ENCODE measurements around the gene CYTH4. TPM values are rescaled to one million over a fixed set of nuclear protein-coding genes. Genes with fewer than 3 reads are reported as not detected.

Gene CYTH4
- total RNA-seq, 2 experiments from 2014 or later: 16.3 to 16.4 TPM

DNA sequence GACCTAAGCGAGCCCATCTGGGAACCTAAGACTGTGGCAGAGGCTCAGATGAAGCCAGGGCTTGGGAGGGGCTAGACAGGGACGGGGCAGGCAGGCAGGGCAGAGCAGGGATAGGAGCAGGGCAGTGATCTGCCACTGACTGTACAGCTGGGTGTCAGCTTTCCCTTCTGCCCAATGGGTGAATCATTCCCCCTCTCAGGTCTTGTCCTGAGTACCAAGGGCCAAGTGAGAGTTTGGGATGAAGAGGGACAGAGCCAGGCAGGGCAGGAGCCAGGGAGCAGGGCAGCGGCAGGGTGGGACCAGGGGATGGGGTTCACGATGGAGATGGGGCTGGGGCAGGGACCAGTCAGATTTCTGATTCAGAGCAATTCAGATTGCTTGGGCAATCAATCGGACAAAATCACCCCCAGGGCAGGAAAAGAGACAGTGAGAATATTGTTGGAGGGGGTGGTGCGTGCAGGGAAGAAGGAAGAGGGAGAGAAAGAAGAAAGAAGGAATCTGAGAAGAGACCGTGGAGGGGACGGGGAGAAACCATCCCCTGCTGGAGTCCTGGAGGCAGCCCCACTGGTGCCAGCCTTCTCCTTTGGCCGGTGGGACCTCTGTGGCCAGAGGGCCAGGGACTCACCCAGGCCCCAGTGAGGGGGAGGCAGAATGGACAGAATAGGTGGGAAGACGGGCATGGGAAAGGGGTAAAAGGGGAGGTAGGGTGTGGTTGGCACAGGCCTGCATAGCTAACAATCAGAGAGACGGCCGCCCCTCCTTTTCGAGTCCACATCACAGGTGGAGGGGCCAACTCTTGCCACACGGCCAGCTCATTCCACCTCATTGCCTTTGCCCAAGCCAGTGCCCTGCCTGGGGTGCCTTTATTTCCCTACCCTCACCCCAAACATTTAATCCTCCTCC lies 47.2 kb downstream of the CYTH4 start:
- ChIA-PET CTCF (interaction anchor here (1.2 kb wide), 1 partner anchor 9 kb away, joined by 4 read pairs; no protein-coding TSS in a partner anchor), POLR2A (no interaction called here)

GRCh38 chr22:37330200-37331033 lies 48.1 kb downstream of the CYTH4 start:
- POLR2A ChIA-PET: no interaction called here
- CTCF ChIA-PET: interaction anchor here (1.0 to 1.2 kb wide), 2 partner anchors 10 to 236 kb away, joined by 4 to 5 read pairs; no protein-coding TSS in a partner anchor

DNA sequence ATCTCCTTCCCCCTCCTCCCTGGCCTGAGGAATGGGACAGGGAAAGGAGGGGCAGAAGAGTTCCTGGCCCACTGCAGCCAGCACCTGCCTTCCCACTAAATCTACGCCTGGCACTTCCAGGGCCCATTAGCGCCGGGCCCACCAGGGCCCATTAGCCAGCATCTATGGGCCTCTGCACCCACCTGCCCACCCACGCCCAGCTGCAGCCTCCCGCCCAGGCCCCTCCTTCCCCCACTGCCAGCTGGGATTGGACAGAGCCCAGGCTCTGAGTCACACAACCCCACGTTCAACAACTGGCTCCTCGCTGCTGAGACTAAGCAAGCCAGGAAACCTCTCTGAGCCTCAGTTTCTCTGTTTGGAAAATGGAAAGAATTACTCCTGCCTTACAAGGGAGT lies 48.7 kb downstream of the CYTH4 start:
- ChIA-PET CTCF (interaction anchor here (1.0 to 1.2 kb wide), 2 partner anchors 11 to 235 kb away, joined by 4 to 5 read pairs; no protein-coding TSS in a partner anchor), POLR2A (no interaction called here)

DNA sequence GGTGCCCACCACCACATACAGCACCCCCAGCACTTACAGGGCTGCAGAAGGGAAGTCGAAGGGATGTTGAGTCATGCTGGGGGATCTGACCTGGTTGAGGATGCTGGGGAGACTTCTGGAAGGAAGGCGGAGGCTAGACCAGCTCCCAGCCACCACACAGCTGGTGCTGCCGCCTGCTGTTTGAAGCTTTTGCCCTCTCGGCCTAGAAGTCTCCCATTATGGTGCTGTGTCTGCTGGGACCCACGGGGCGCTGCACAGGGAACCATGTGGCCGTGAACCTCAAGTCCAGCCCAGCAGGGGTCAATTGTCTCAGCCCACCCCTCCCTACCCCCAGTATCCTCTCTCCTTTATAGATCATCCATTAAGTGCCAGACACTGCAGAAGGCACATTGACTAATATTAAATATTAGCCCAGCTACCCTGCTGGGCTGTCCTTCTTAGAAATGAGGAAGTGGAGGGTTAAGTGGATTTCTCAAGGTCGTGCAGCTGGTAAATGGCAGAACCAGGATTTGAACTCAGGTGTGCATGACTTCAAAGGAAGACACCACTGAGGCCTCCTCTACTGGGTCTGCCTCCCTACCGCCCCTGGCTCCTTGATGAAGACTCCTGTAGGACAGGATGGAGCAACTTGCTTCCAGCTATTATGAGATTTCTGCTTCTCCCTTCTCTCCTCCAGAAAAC lies 49.7 kb downstream of the CYTH4 start:
- ChIA-PET POLR2A (no interaction called here), CTCF (interaction anchor here (0.9 to 1.1 kb wide), 3 partner anchors 96 to 233 kb away, joined by 3 to 4 read pairs (median 3); no protein-coding TSS in a partner anchor)

GRCh38 chr22:37333724-37334460 lies 51.6 kb downstream of the CYTH4 start:
- ChIA-PET CTCF (interaction anchor here (1.0 to 1.9 kb wide), 4 partner anchors 16 to 124 kb away, joined by 3 to 5 read pairs (median 4); no protein-coding TSS in a partner anchor), POLR2A (no interaction called here)

GRCh38 chr22:37334461-37334858 lies 52.2 kb downstream of the CYTH4 start:
- POLR2A ChIA-PET: no interaction called here
- CTCF ChIA-PET: interaction anchor here (1.0 to 1.9 kb wide), 4 partner anchors 16 to 124 kb away, joined by 3 to 5 read pairs (median 4); no protein-coding TSS in a partner anchor

GRCh38 chr22:37334859-37335805 lies 52.8 kb downstream of the CYTH4 start:
- CTCF ChIA-PET: interaction anchor here (1.0 to 1.9 kb wide), 4 partner anchors 17 to 123 kb away, joined by 3 to 5 read pairs (median 4); no protein-coding TSS in a partner anchor
- POLR2A ChIA-PET: no interaction called here

GRCh38 chr22:37335806-37336199 lies 53.5 kb downstream of the CYTH4 start:
- ChIA-PET POLR2A (no interaction called here), CTCF (interaction anchor here (1.1 to 1.5 kb wide), 2 partner anchors 18 to 122 kb away, joined by 3 read pairs; no protein-coding TSS in a partner anchor)

GRCh38 chr22:37336579-37336978 lies 54.3 kb downstream of the CYTH4 start:
- POLR2A ChIA-PET: no interaction called here
- CTCF ChIA-PET: interaction anchor here (1.5 kb wide), 1 partner anchor 121 kb away, joined by 3 read pairs; no protein-coding TSS in a partner anchor

DNA sequence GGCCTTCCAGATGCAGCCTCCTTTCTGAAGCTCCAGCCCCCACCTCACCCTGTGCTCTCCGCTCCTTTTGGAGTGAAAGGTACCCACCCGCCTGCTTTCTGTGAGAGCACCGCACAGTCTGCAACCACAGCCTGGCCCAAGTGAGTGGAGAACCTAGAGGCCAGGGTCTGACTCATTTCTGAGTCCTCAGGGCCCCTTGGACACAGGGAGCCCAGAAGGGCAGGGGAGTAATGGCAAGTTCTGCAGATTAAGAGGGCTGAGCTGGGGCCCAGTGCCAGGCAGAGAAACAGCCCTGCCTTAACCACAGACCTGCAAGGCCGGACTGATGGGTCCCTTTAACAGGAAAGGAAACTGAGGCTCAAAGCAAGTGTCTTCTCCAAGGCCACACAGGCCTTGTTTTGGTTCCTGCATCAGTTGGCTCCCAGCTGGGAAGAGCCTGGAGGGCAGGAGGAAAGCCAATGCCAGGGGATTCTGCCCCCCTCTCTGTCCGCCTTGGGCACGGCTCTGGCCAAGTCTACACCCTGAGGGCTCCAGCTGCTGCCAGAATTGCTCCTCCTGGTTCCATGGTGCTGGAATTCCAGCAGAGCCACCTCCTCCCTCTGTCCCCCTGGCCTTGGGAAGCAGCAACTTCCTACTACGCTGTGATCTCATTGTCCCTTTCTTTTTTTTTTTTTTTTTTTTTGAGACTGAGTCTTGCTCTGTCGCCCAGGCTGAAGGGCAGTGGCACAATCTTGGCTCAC lies 55.1 kb downstream of the CYTH4 start:
- ChIA-PET POLR2A (no interaction called here), CTCF (interaction anchor here (0.7 kb wide), 1 partner anchor 46 kb away, joined by 7 read pairs; no protein-coding TSS in a partner anchor)

- ChIA-PET POLR2A (no interaction called here), CTCF (no interaction called here)
Observed at GRCh38 chr22:37338539-37339246, 56.4 kb downstream of the CYTH4 start.

DNA sequence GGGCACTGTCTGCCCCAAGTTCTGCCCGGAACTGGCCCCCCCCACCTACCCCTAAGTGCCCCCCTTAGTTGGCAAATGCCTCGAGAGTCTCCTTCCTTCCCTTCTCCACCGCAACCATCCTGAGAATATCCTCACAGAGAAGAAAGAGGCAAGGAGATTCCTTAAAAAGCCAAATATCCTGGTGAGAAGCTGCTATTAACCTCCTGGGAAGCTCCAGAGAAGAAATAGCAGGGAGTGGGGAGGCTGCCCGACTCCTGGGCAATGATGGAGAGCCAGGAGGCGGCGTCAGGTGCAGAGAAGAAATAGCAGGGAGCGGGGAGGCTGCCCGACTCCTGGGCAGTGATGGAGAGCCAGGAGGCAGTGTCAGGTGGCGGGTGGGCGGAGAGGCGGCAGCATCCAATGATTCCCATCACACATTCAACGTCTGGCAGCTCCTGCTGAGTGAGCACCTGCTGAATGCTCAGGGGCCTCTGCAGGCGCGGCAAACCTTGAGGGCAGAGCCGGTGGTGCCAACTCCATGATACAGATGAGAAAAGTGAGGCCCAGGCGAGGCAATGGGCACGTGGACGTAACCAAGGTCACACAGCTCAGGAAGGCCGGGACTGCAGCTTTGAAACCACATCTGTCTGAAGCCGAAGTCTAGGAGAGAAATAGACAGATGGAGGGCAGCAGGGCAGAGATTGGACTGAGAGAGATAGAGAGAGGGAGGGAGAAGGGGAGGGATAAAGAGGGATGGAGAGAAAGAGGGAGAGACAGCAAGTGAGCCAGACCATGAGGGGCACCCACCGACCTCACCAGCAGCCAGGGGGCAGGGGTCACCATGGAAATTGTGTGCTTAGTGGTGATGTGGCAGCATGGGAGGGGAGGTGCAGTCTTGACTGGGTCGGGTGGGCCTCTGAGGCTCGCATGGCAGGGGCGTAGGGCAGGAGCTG lies 58.3 kb downstream of the CYTH4 start:
- POLR2A ChIA-PET: no interaction called here
- CTCF ChIA-PET: no interaction called here

GRCh38 chr22:37342065-37342464 lies 59.8 kb downstream of the CYTH4 start:
- CTCF ChIA-PET: interaction anchor here (0.6 to 1.2 kb wide), 3 partner anchors 87 to 105 kb away, joined by 3 read pairs; no protein-coding TSS in a partner anchor

GRCh38 chr22:37343348-37343747 lies 61.0 kb downstream of the CYTH4 start:
- CTCF ChIA-PET: no interaction called here

More at GRCh38 chr22:37342065-37342464, 59.8 kb downstream of the CYTH4 start:
- POLR2A ChIA-PET: no interaction called here

More at GRCh38 chr22:37343348-37343747, 61.0 kb downstream of the CYTH4 start:
- POLR2A ChIA-PET: no interaction called here
